Nephron progenitor cell (in vitro differentiated cells): Measurements from ENCODE around the gene PLPP7.

Source experiments
- DNase-seq: peaks from one replicate; pipeline ENCODE4 v3.0.0; 2021
- H3K27ac Mint-ChIP-seq: 2 replicates; pipeline ENCODE4 v1.8.0; 2021; ENCODE audit warnings: mild to moderate bottlenecking, moderate library complexity, mixed read lengths
- H3K27me3 Mint-ChIP-seq: 2 replicates; pipeline ENCODE4 v1.8.0; 2021; ENCODE audit warnings: mild to moderate bottlenecking, low read depth, mixed read lengths; ENCODE audit not compliant: poor library complexity
- H3K36me3 Mint-ChIP-seq: 2 replicates; pipeline ENCODE4 v1.8.0; 2021; ENCODE audit warnings: low read depth, mixed read lengths
- H3K4me1 Mint-ChIP-seq: 2 replicates; pipeline ENCODE4 v1.8.0; 2021; ENCODE audit warnings: mixed read lengths
- H3K4me3 Mint-ChIP-seq: 2 replicates; pipeline ENCODE4 v1.8.0; 2021; ENCODE audit warnings: mild to moderate bottlenecking, moderate library complexity, mixed read lengths
- H3K9me3 Mint-ChIP-seq: 2 replicates; pipeline ENCODE4 v1.8.0; 2021; ENCODE audit warnings: mild to moderate bottlenecking, moderate library complexity, mixed read lengths
- TF ChIP-seq, protein P1 (sequence below): fragments of 200-600 bp; sonication (generic); IDR thresholded peaks from 2 replicates; pipeline ENCODE4 v1.5.0; 2021; ENCODE audit warnings: antibody characterized with exemption

The PLPP7 gene

DNA sequence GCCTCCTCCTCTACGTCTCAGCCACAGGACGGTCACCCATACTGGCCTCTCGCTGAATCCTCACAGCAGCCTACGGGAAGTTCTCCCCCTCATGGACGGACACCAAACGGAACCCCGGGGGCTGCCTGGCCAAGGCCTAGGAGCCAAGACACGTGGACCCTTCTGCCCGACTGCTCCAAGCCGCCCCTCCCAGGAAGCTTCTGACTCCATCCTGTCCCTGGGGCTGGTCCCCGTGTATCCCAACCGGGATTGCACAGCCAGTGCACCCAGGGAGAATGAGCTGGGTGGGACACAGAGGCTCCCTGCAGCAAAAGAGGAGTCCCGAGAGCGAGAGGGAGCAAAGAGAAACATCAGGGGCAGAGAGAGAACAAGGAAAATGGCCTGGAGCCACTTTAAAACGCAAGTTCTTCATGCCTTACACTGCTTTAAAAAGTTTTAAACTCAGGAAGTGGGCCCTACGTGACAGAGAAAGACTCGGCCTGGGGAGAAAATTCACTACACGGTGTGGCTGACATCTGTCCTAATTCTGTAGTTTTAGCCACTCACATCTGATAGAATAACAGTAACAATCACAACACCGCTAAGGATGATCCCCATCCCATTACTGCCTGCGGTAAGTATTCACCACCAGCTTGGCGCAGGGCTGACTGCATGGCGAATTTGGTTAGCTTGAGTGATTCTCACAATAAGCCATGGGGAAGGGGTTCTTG, 16.2 kb upstream of the PLPP7 start:
- DNase-seq, result no peak
- H3K4me3 Mint-ChIP-seq, result no peak overlapping the region
- peaks cover 45% of the 10 kb centered on the region for H3K27me3 Mint-ChIP-seq
- peaks cover 67% of the 10 kb centered on the region for H3K4me1 Mint-ChIP-seq
- H3K36me3 Mint-ChIP-seq, result no peaks in the 10 kb centered on the region
- no peak overlapping the region for H3K27ac Mint-ChIP-seq
- H3K9me3 Mint-ChIP-seq, result no peaks in the 10 kb centered on the region
- TF ChIP-seq, protein P1, sequence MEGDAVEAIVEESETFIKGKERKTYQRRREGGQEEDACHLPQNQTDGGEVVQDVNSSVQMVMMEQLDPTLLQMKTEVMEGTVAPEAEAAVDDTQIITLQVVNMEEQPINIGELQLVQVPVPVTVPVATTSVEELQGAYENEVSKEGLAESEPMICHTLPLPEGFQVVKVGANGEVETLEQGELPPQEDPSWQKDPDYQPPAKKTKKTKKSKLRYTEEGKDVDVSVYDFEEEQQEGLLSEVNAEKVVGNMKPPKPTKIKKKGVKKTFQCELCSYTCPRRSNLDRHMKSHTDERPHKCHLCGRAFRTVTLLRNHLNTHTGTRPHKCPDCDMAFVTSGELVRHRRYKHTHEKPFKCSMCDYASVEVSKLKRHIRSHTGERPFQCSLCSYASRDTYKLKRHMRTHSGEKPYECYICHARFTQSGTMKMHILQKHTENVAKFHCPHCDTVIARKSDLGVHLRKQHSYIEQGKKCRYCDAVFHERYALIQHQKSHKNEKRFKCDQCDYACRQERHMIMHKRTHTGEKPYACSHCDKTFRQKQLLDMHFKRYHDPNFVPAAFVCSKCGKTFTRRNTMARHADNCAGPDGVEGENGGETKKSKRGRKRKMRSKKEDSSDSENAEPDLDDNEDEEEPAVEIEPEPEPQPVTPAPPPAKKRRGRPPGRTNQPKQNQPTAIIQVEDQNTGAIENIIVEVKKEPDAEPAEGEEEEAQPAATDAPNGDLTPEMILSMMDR, result no peak

DNA sequence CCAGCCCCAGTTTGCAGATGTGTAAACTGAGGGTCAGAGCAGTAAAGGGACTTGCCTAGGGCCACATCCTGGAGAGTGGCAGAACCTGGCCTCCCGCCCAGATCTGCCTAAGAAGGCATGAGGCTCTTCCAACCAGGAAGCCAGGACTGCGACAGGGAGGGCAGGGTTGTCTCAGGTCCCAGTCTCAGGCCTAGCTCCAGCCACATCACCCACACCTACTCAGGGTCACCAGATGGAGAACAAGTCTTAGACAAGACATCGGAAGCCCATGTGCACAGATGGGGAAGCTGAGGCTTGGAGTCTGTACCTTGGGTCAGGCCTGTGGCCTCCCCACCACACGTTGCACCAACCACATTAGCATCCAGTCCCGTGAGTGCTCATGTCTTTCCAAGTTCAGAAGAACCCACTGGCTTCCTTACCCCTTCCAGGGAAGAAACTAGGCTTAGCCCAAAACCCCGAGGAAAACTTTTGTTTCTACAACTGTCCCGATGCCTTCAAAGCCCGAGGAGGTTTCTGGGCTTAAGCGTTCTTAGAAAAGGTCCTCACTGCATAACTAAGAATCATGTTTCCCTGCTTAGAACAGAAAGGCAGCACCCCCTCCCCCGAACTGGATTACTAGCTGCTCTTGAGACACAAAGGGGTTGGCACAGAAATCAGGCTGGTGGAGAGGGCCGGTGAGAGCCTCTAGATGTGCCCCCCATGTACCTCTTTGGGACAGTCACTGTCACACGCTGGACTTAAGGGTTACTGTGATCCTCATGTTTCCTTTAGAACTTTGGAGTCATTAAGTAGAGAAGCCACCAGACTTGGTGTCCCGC, 15.5 kb upstream of the PLPP7 start:
- Mint-ChIP-seq H3K9me3 (no peaks in the 10 kb centered on the region), H3K27ac (no peak overlapping the region), H3K27me3 (peaks cover 45% of the 10 kb centered on the region), H3K36me3 (no peaks in the 10 kb centered on the region), H3K4me1 (peaks cover 63% of the 10 kb centered on the region), H3K4me3 (peak overlapping the region; percentile 20)
- DNase-seq, result no peak
- TF ChIP-seq, protein P1, result no peak

DNA sequence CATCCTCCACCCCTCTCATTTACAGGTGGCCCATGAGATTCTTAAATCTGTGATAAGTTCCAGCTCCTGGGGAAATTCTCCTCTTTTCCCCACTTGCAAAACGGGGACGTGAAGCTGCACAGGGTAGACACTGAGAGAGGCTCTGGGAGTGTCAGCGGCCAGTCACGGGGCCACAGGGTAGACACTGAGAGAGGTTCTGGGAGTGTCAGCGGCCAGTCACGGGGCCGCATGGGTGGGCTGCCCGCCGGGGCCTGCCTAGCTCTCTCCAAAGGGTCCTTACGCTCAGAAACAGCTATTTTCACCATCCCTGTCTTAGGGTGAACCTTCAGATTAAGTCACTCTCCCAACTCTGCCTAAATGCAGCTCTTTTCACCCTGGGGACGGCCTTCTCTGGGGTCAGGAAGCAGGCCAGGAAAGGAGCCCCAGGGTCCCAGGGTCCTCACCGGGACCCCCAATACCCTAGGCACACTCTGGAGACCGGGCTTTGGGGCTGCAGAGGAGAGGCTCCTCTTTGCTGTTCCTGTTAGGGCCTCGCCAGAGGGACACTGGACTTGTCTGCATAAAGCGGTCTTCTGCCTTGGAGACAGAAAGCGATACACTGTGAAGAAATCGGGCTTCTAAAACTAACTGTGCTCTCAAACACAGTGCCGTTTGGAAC, 14.7 kb upstream of the PLPP7 start:
- H3K36me3 Mint-ChIP-seq, result no peaks in the 10 kb centered on the region
- peaks cover 59% of the 10 kb centered on the region for H3K4me1 Mint-ChIP-seq
- no peak for DNase-seq
- H3K4me3 Mint-ChIP-seq, result peak overlapping the region; percentile 20
- TF ChIP-seq, protein P1, result no peak
- H3K9me3 Mint-ChIP-seq, result no peaks in the 10 kb centered on the region
- H3K27ac Mint-ChIP-seq, result peak overlapping the region; percentile 29
- peaks cover 50% of the 10 kb centered on the region for H3K27me3 Mint-ChIP-seq

DNA sequence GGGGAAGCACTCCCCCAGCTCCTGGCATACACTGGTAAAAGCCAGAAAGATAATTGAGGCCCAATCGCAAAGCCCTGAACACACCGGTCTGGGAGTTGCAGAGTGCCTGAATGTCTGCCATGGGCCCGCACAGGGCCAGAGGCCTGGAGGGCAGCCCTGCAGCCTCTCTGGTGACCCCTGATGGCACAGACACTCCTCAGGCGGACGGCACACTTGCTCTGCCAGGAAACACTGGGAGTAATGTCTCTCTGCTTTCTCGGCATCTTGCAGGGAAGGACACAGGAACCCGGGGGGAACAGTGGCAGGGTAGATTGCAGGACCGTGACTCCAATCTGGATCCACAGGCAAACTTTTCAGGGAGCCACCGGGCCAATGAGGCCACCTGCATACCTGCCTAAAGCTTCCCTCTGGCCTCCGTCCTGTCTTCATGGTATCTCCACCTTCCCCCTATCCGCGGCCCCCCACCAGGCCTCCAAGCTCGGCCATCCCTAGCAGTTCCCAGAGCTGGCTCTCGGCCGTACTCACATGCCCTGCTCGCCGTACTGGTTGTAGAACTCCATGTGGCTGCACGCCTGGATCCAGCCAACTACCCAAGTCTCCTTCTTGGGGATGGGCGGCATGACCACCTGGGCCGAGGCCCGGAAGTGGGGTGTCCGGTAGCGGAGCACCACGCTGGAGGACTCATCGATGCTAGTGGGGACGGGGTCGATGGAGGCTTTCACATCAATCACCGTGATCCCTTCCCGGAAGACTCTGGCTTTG, 14.0 kb upstream of the PLPP7 start:
- DNase-seq, result peak; percentile 44
- TF ChIP-seq, protein P1, result peak; percentile 9
- Mint-ChIP-seq H3K27me3 (peaks cover 50% of the 10 kb centered on the region), H3K4me3 (peak overlapping the region; percentile 77), H3K36me3 (no peaks in the 10 kb centered on the region), H3K4me1 (peaks cover 53% of the 10 kb centered on the region), H3K9me3 (no peaks in the 10 kb centered on the region), H3K27ac (no peak overlapping the region)

DNA sequence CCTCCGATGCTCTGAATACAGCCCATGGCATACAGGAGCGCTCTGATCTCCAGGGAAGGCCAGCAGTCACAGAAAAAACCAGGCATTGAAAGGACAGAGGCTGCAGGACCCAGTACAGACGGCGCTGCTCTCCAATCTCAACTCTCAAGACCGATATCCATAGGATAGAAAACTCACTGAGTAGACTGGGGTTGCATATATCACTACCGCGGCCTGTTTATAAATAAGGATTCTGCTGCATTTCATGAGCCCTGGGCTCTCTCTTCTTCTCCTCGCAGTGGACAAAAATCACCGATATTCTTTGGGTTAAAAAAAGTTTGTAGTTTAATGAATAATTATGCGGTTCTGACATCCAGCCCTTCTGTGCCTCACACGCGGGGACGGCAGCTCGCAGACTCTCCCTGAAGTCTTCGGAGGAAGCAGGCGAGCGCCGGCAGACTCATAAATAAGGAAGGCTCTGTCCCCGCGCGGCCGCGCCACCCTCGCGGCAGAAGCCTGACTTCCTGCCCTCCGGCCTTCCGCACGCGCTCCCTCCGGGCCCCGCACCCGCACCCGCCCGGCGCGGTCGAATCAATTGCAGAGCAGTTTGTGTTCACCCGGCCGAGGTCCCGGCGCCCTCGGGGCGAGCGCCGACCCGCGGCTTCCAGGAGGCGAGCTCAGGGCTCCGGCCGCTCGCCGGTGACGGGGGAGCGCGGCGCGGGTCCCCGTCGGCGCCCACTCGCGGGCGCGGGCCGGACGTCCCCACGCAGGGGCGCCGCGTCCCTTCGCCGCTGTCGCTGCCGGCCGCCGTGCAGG, 13.2 kb upstream of the PLPP7 start, which contains the start of gene FAM78A:
Gene FAM78A (minus strand): TSS at position 417 of the 795 bp plus-strand sequence. CDS start 331 bp downstream, at position 86.
- Mint-ChIP-seq H3K36me3 (no peaks in the 10 kb centered on the region), H3K4me3 (peak within 1 kb of the TSS; percentile 77), H3K9me3 (no peaks in the 10 kb centered on the region), H3K27me3 (peaks cover 56% of the 10 kb centered on the region), H3K4me1 (peaks cover 46% of the 10 kb centered on the region), H3K27ac (no peak within 1 kb of the TSS)
- TF ChIP-seq, protein P1, result no peak
- peak; percentile 65 for DNase-seq
